Fibroblast of lung (primary cell): Measurements from ENCODE around the gene SMPDL3B. TPM values are rescaled to one million over a fixed set of nuclear protein-coding genes. Genes with fewer than 3 reads are reported as not detected.

Source experiments
- DNase-seq, 2 donors: peaks; one replicate each; pipeline versions ENCODE4 v3.0.0 to v3.0.0-alpha.2; 2010; ENCODE audit warnings: low read depth in 2 of 2
- H2AFZ ChIP-seq: 2 replicates; pipeline ENCODE4 v1.5.1; 2012; ENCODE audit warnings: low read length, control low read depth, inconsistent platforms
- H3K27ac ChIP-seq: 2 replicates; pipeline ENCODE4 v1.5.1; 2011; ENCODE audit warnings: low read length, control low read depth; ENCODE audit not compliant: insufficient read depth
- H3K27me3 ChIP-seq: 2 replicates; pipeline ENCODE4 v1.5.1; 2011; ENCODE audit warnings: mild to moderate bottlenecking, low read length; ENCODE audit not compliant: control insufficient read depth, insufficient read depth
- H3K36me3 ChIP-seq: 2 replicates; pipeline ENCODE4 v1.5.1; 2011; ENCODE audit warnings: low read length; ENCODE audit not compliant: control insufficient read depth, insufficient read depth
- H3K4me1 ChIP-seq: 2 replicates; pipeline ENCODE4 v1.5.1; 2011; ENCODE audit warnings: low read length; ENCODE audit not compliant: control insufficient read depth, insufficient read depth; ENCODE audit errors: extremely low read depth
- H3K4me2 ChIP-seq: 2 replicates; pipeline ENCODE4 v1.5.1; 2011; ENCODE audit warnings: low read length, control low read depth; ENCODE audit not compliant: insufficient read depth; ENCODE audit errors: extremely low read depth
- H3K4me3 ChIP-seq, 4 experiments: fragments of 200-600 bp in 1 of 4; sonication (generic) in 1 of 4; replicated peaks in 1 of 4; 2 replicates each; pipeline ENCODE4 v1.5.1; 2011 to 2016; ENCODE audit warnings: low read length in 4 of 4, low read depth in 3 of 4, mild to moderate bottlenecking in 3 of 4, control low read depth in 2 of 4, inconsistent platforms in 1 of 4, mixed read lengths in 1 of 4; ENCODE audit not compliant: insufficient read depth in 1 of 4; ENCODE audit errors: control extremely low read depth in 1 of 4
- H3K79me2 ChIP-seq: 2 replicates; pipeline ENCODE4 v1.5.1; 2012; ENCODE audit warnings: mild to moderate bottlenecking, low read length, inconsistent platforms; ENCODE audit not compliant: control insufficient read depth, insufficient read depth
- H3K9ac ChIP-seq: 2 replicates; pipeline ENCODE4 v1.5.1; 2011; ENCODE audit warnings: mild to moderate bottlenecking, low read length, control low read depth; ENCODE audit not compliant: insufficient read depth
- H3K9me3 ChIP-seq: 2 replicates; pipeline ENCODE4 v1.5.1; 2012; ENCODE audit warnings: low read depth, low read length; ENCODE audit not compliant: control insufficient read depth, insufficient read depth
- H4K20me1 ChIP-seq: 2 replicates; pipeline ENCODE4 v1.5.1; 2011; ENCODE audit warnings: low read length; ENCODE audit not compliant: control insufficient read depth, insufficient read depth; ENCODE audit errors: extremely low read depth
- CTCF ChIP-seq, 2 donors: IDR thresholded peaks in 1 of 2; conservative IDR thresholded peaks in 1 of 2; 1 replicate in 1 of 2; 2 replicates in 1 of 2; pipeline ENCODE4 v1.5.1; 2011 to 2012; ENCODE audit warnings: low read length in 2 of 2, control low read depth in 1 of 2, inconsistent platforms in 1 of 2, low read depth in 1 of 2, mild to moderate bottlenecking in 1 of 2
- EZH2 ChIP-seq: IDR thresholded peaks from 2 replicates; pipeline ENCODE4 v1.5.1; 2012; ENCODE audit warnings: low read length, control low read depth, mild to moderate bottlenecking; ENCODE audit errors: missing control alignments
- polyA plus RNA-seq, 2 donors: library from polyadenylated mRNA; depleted of rRNA in 1 of 2; stranded (reverse) in 1 of 2; unstranded in 1 of 2; fragments of >200 nt; gene quantifications; 2 replicates each; pipeline ENCODE4 v1.2.1, GENCODE V29; 2011 to 2012; ENCODE audit warnings: missing spikeins in 1 of 2
- total RNA-seq: library from RNA; depleted of rRNA; stranded (reverse); fragments of >200 nt; gene quantifications from 2 replicates; pipeline ENCODE4 v1.2.1, GENCODE V29; 2014

SMPDL3B gene
- total and polyA plus RNA-seq, 2 donors (not counting 1 experiment from before 2014, with no cell fraction given) = 0.17 TPM; not detected in 1

DNA sequence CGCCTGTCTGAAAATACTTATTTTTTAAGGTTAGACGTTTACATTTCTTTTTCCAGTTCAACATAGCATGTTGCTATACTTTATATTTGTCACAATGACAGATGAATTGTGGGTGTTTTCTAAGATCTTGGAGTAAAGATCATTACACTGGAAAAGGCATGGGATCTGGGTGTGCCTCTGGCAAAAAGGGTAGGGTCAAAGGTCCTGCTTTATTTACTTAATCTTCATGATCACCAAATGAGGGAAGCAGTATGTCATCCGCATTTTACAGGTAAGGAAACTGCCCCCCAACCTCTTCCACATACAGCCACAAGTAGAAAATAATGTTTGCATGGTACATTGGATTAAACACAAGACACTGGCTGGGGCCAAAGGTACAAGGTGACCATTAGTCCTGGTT is 12.5 kb upstream of the SMPDL3B start:
- no peak overlapping the region for H3K4me3 ChIP-seq
- H3K9ac ChIP-seq = no peak overlapping the region
- no peaks in the 10 kb centered on the region for H3K36me3 ChIP-seq
- H3K4me1 ChIP-seq = no peaks in the 10 kb centered on the region
- no peak overlapping the region for H2AFZ ChIP-seq
- no peaks in the 10 kb centered on the region for H3K9me3 ChIP-seq
- no peak for TF ChIP-seq CTCF (conservative IDR thresholded peaks at IDR 0.05 in 1 of 2, IDR thresholded peaks at IDR 0.05 in 1 of 2; ENCODE audit: low read depth in 1 of 2, low read length in 2 of 2)
- TF ChIP-seq EZH2 = no peak
- DNase-seq = no peak
- no peaks in the 10 kb centered on the region for H3K79me2 ChIP-seq
- no peak overlapping the region for H3K27ac ChIP-seq
- no peaks in the 10 kb centered on the region for H4K20me1 ChIP-seq
- no peaks in the 10 kb centered on the region for H3K27me3 ChIP-seq
- H3K4me2 ChIP-seq = no peak overlapping the region

DNA sequence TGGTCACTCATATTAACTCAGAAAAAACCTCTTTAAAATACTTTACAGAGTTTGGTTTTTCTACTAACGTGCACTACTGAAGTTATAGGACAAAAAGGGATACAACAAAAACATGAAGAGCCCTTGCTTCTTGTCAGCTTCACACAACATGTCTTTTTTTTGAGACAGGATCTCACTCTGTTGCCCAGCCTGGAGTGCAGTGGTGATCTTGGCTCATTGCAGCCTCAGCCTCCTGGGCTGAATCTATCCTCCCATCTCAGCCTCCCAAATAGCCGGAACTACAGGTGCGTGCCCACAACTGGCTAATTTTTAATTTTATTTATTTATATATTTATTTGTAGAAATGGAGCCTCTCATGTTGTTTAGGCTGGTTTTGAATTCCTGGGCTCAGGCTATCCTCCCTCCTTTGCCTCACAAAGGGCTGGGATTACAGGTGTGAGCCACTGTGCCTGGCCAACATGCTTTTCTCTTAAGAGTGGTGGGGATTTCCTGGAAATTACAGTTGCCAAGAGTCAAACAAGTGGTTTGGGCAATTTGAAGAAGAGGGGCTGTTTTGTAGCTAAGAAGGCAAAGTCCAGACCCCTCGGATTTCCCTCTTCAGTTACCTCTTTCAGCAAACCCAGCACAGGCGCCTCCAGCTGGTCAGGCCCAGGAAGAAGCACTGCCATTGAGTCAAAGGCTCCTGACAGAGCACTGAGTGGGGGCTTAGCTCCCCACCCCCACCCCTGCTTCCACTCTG is 6.4 kb upstream of the SMPDL3B start:
- H3K4me1 ChIP-seq = no peaks in the 10 kb centered on the region

GRCh38 chr1:27931184-27931583 is 3.6 kb upstream of the SMPDL3B start:
- Histone ChIP-seq H3K4me3 (no peak overlapping the region), H2AFZ (no peak overlapping the region), H3K4me1 (no peaks in the 10 kb centered on the region), H3K79me2 (no peaks in the 10 kb centered on the region), H3K36me3 (no peaks in the 10 kb centered on the region), H3K27me3 (peaks cover 13% of the 10 kb centered on the region), H4K20me1 (no peaks in the 10 kb centered on the region), H3K9me3 (no peaks in the 10 kb centered on the region), H3K9ac (no peak overlapping the region), H3K4me2 (no peak overlapping the region), H3K27ac (no peak overlapping the region)
- DNase-seq = no peak
- TF ChIP-seq CTCF (conservative IDR thresholded peaks at IDR 0.05 in 1 of 2, IDR thresholded peaks at IDR 0.05 in 1 of 2; ENCODE audit: low read depth in 1 of 2, low read length in 2 of 2) = no peak

More for the DNA sequence above, 6.4 kb upstream of the SMPDL3B start:
- H3K4me3 ChIP-seq = no peak overlapping the region
- H3K36me3 ChIP-seq = no peaks in the 10 kb centered on the region
- H3K9me3 ChIP-seq = no peaks in the 10 kb centered on the region
- TF ChIP-seq CTCF (conservative IDR thresholded peaks at IDR 0.05 in 1 of 2, IDR thresholded peaks at IDR 0.05 in 1 of 2; ENCODE audit: low read depth in 1 of 2, low read length in 2 of 2) = no peak
- no peak for TF ChIP-seq EZH2
- H3K79me2 ChIP-seq = no peaks in the 10 kb centered on the region
- no peaks in the 10 kb centered on the region for H4K20me1 ChIP-seq
- H3K27ac ChIP-seq = no peak overlapping the region
- no peak overlapping the region for H3K4me2 ChIP-seq
- H3K27me3 ChIP-seq = no peaks in the 10 kb centered on the region
- DNase-seq = peak in 1 of 2 donors; percentile 32
- H2AFZ ChIP-seq = no peak overlapping the region
- no peak overlapping the region for H3K9ac ChIP-seq
